ENCODE data around the gene SYNJ2BP. TPM values are rescaled to one million over a fixed set of nuclear protein-coding genes. Genes with fewer than 3 reads are reported as not detected.

SYNJ2BP gene
- total RNA-seq, 1 experiment from 2014 or later = 27.9 TPM

DNA sequence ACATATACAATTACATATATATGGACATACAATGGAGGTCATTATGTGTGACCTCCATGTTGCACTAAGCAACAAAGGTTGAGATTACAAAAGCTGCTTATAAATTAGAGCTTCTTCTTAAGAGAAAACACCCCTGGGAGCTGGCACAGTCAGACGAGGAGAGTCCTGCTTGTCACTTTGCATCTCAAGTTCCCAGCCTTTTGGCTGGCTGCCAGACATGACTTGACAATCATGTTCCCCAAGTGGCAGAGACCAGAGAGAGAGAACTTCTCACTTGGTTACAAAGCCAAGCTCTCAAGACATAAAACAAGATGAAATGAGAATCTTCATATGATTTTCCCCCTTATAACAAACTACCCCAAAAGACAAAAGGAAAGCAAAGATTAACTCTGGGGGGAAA lies 8.5 kb upstream of the SYNJ2BP start:
- ChIA-PET CTCF (no interaction called here), POLR2A (no interaction called here)
- Mint-ChIP-seq H3K27ac (no peak overlapping the region), H3K4me3 (no peak overlapping the region), H3K9me3 (peaks cover 52% of the 10 kb centered on the region), H3K4me1 (no peaks in the 10 kb centered on the region), H3K27me3 (ENCODE audit: low read depth) (peaks cover 14% of the 10 kb centered on the region), H3K36me3 (peaks cover 29% of the 10 kb centered on the region)
- no peak for TF ChIP-seq SOX15 (CRISPR knock-in tag; IDR thresholded peaks at IDR 0.05)
- no peak for TF ChIP-seq E2F1 (CRISPR knock-in tag; IDR thresholded peaks at IDR 0.05)
- no peak for TF ChIP-seq ATF1 (CRISPR knock-in tag; IDR thresholded peaks at IDR 0.05)
- no peak for TF ChIP-seq FOXK1 (CRISPR knock-in tag; IDR thresholded peaks at IDR 0.05)
- no peak for TF ChIP-seq NFE2L1 (CRISPR knock-in tag; IDR thresholded peaks at IDR 0.05)
- no peak for TF ChIP-seq CREB1 (CRISPR knock-in tag; IDR thresholded peaks at IDR 0.05)
- no peak for TF ChIP-seq USF1 (CRISPR knock-in tag; IDR thresholded peaks at IDR 0.05)
- no peak for ATAC-seq
- no peak for DNase-seq (ENCODE audit: low spot score)

GRCh38 chr14:70422538-70422937 lies 5.6 kb upstream of the SYNJ2BP start:
- TF ChIP-seq MLX (CRISPR knock-in tag; IDR thresholded peaks at IDR 0.05) (no peak), ZNF423 (CRISPR knock-in tag; IDR thresholded peaks at IDR 0.05) (no peak), KAT7 (CRISPR knock-in tag; IDR thresholded peaks at IDR 0.05; ENCODE audit: borderline replicate concordance) (no peak), PRDM15 (CRISPR knock-in tag; IDR thresholded peaks at IDR 0.05) (no peak), ZNF317 (CRISPR knock-in tag; IDR thresholded peaks at IDR 0.05; ENCODE audit: borderline replicate concordance, low read depth) (no peak), NR3C1 (CRISPR knock-in tag; conservative IDR thresholded peaks at IDR 0.05; ENCODE audit: low read depth) (no peak), FOXP1 (CRISPR knock-in tag; IDR thresholded peaks at IDR 0.05; ENCODE audit: borderline replicate concordance) (no peak), USF1 (CRISPR knock-in tag; IDR thresholded peaks at IDR 0.05) (no peak), CREM (CRISPR knock-in tag; IDR thresholded peaks at IDR 0.05) (no peak)
- TF ChIP-seq, protein P1, sequence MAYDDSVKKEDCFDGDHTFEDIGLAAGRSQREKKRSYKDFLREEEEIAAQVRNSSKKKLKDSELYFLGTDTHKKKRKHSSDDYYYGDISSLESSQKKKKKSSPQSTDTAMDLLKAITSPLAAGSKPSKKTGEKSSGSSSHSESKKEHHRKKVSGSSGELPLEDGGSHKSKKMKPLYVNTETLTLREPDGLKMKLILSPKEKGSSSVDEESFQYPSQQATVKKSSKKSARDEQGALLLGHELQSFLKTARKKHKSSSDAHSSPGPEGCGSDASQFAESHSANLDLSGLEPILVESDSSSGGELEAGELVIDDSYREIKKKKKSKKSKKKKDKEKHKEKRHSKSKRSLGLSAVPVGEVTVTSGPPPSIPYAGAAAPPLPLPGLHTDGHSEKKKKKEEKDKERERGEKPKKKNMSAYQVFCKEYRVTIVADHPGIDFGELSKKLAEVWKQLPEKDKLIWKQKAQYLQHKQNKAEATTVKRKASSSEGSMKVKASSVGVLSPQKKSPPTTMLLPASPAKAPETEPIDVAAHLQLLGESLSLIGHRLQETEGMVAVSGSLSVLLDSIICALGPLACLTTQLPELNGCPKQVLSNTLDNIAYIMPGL (CRISPR knock-in tag; IDR thresholded peaks at IDR 0.05) = no peak
- H3K4me1 Mint-ChIP-seq = peaks cover 8% of the 10 kb centered on the region
- no peak overlapping the region for H3K4me3 Mint-ChIP-seq
- ATAC-seq (no peak), DNase-seq (ENCODE audit: low spot score) (no peak)
- H3K9me3 Mint-ChIP-seq = peaks cover 27% of the 10 kb centered on the region
- H3K36me3 Mint-ChIP-seq = peaks cover 17% of the 10 kb centered on the region
- no peak overlapping the region for H3K27ac Mint-ChIP-seq
- ChIA-PET CTCF (no interaction called here), POLR2A (no interaction called here)
- H3K27me3 Mint-ChIP-seq (ENCODE audit: low read depth) = peaks cover 3% of the 10 kb centered on the region
